Nephron (organoid): ENCODE measurements around the gene UCP1.
A peak's percentile ranks its signal among the peaks of the same experiment; 100 is the strongest.

Source experiments
- H3K27ac Mint-ChIP-seq, 3 experiments: 2 replicates each; pipeline ENCODE4 v1.8.0; 2020; ENCODE audit warnings: mixed read lengths in 3 of 3, mild to moderate bottlenecking in 2 of 3, moderate library complexity in 1 of 3
- H3K27me3 Mint-ChIP-seq: 2 replicates; pipeline ENCODE4 v1.8.0; 2021; ENCODE audit warnings: low read depth, mild to moderate bottlenecking, moderate library complexity, mixed read lengths
- H3K36me3 Mint-ChIP-seq: 2 replicates; pipeline ENCODE4 v1.8.0; 2020; ENCODE audit warnings: low read depth, mixed read lengths
- H3K4me1 Mint-ChIP-seq: 2 replicates; pipeline ENCODE4 v1.8.0; 2020; ENCODE audit warnings: mixed read lengths
- H3K4me3 Mint-ChIP-seq, 3 experiments: 2 replicates each; pipeline ENCODE4 v1.8.0; 2020; ENCODE audit warnings: mild to moderate bottlenecking in 3 of 3, mixed read lengths in 3 of 3, moderate library complexity in 2 of 3
- H3K9me3 Mint-ChIP-seq: 2 replicates; pipeline ENCODE4 v1.8.0; 2020; ENCODE audit warnings: mixed read lengths
- TF ChIP-seq, protein P1 (sequence below), 3 experiments: fragments of 200-600 bp; sonication (generic); IDR thresholded peaks; one replicate each; pipeline ENCODE4 v1.5.0; 2021; ENCODE audit warnings: antibody characterized with exemption in 3 of 3; ENCODE audit not compliant: unreplicated experiment in 3 of 3

UCP1 gene

DNA sequence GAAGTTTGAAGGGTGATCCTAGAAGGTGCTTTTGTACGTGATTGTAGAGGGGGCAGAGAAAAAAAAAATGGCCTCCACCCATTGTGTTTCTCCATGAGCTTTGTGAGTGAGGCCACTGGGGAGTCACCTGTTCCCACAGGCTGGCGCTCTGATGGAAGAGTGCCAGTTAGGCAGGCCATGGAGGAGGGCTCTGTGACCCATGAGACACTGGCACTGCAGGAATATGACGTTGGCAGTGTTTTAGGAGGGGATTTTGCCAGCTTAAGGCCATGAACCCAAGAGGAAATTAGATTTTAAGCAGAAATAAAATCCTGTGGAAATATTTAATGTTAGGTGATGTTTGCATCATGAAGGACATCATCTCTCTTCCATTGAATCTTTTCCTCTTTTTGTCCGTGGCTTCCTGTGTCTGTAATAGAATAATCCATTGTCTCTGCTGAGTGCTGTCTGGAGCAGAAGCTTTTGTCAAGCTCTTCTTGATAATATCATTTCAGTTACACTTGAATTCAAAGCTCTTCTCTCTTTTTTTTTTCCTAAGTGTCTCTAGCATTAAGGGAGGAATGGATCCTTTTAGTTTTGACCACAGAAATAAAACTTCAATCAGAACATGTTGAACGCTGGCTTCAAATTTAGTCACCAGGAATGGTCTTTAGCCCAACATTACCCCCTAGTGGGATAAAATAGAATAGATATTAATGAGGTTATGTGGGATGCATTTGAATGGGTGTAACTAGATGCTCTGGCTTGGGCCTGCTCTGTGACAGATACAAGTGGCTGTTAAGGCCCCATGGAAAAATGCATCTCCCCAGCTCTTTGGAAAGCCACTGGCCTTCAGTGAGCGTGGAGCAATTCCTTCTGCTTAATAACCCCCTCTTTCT lies 41.0 kb upstream of the UCP1 start:
- Mint-ChIP-seq H3K4me3 (no peak overlapping the region), H3K9me3 (no peaks in the 10 kb centered on the region), H3K4me1 (peaks cover 4% of the 10 kb centered on the region), H3K27ac (no peak overlapping the region), H3K27me3 (no peaks in the 10 kb centered on the region), H3K36me3 (no peaks in the 10 kb centered on the region)
- TF ChIP-seq, protein P1, sequence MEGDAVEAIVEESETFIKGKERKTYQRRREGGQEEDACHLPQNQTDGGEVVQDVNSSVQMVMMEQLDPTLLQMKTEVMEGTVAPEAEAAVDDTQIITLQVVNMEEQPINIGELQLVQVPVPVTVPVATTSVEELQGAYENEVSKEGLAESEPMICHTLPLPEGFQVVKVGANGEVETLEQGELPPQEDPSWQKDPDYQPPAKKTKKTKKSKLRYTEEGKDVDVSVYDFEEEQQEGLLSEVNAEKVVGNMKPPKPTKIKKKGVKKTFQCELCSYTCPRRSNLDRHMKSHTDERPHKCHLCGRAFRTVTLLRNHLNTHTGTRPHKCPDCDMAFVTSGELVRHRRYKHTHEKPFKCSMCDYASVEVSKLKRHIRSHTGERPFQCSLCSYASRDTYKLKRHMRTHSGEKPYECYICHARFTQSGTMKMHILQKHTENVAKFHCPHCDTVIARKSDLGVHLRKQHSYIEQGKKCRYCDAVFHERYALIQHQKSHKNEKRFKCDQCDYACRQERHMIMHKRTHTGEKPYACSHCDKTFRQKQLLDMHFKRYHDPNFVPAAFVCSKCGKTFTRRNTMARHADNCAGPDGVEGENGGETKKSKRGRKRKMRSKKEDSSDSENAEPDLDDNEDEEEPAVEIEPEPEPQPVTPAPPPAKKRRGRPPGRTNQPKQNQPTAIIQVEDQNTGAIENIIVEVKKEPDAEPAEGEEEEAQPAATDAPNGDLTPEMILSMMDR (IDR thresholded peaks at IDR 0.05; ENCODE audit: unreplicated experiment in 3 of 3) = peak; percentile 53 to 61 (median 55)

DNA sequence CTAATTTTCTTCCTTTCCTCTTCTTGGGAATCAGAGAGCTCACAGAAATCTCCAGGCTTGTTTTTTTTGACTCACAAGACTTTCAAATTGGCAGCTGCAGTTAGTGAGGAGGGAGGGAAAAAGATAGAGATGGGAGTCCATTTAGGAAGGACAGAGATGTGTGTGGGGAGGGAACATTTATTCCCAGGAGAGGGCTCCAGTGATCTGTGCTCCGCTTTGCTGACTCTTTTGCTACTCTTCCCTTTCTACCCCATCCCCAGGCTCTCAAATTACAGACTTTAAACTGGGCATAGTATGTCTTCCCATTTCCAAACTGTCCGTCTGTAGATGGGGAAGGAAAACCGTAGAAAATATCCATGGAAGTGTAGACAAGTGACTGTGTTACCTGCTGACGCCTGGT lies 39.1 kb upstream of the UCP1 start:
- no peaks in the 10 kb centered on the region for H3K36me3 Mint-ChIP-seq
- H3K4me3 Mint-ChIP-seq = no peak overlapping the region
- H3K9me3 Mint-ChIP-seq = no peaks in the 10 kb centered on the region
- H3K27me3 Mint-ChIP-seq = peaks cover 4% of the 10 kb centered on the region
- H3K27ac Mint-ChIP-seq = no peak overlapping the region
- H3K4me1 Mint-ChIP-seq = peaks cover 4% of the 10 kb centered on the region
- TF ChIP-seq, protein P1 (IDR thresholded peaks at IDR 0.05; ENCODE audit: unreplicated experiment in 3 of 3) = no peak

DNA sequence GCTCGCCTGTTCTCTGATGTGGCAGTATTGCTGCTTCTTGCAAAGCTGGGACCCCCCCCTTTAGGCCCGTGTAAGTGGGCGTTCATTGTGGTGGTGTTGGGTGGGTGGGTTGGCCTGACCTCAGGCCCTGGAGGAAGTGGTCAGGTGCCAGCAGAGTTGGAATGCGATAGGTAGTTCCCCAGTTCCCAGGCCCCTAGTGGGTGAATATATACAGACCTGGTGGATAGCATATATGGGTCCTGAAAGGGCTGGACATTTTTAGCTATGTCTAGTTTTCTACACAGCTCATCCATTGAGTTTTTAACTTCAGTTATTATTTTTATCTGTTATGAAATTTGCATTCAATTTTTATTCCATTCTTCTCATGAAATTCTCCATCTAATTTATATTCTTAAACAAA lies 35.8 kb upstream of the UCP1 start:
- TF ChIP-seq, protein P1 (IDR thresholded peaks at IDR 0.05; ENCODE audit: unreplicated experiment in 3 of 3) = no peak
- no peaks in the 10 kb centered on the region for H3K4me1 Mint-ChIP-seq
- no peaks in the 10 kb centered on the region for H3K9me3 Mint-ChIP-seq
- no peak overlapping the region for H3K4me3 Mint-ChIP-seq
- H3K27me3 Mint-ChIP-seq = peaks cover 7% of the 10 kb centered on the region
- H3K27ac Mint-ChIP-seq = no peak overlapping the region
- H3K36me3 Mint-ChIP-seq = no peaks in the 10 kb centered on the region

DNA sequence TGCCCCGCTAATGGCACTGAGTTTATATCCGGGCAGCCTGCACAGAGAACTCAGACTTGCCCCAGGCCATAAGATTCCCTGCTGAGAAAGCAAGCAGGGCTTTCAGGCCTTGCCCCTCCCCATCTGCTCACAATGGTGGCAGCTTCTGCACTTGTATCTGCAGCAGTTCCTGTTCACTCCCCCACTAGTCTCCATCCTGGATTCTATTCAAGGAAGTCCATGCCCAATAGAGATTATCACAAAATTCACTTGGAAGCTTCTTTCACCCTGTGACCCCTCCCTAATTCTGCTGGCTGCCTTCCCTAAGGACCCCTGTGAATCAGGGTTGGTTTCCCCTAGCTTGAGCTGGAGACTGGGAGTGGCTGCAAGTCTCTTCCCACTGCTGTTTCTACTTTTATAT lies 34.5 kb upstream of the UCP1 start:
- H3K36me3 Mint-ChIP-seq = no peaks in the 10 kb centered on the region

DNA sequence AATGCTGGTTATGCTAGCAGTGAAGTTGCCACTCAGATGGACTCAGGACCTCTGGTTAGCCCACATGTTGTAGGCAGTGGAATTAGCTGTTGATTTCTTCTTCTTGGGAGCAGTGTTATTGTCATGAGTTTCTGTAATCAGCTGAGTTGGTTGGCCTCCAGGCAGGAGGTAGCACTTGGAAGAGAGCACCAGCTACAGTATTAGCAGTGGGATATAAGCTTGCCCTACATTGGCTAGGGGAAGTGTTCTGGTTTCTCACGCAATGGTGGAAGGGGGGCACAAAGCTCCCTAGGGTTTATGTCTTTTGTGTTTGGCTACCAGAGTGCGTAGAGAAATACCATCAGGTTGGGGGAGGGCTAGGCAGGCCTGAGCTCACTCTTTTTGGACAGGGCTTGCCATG lies 34.0 kb upstream of the UCP1 start:
- Mint-ChIP-seq H3K27me3 (peaks cover 7% of the 10 kb centered on the region), H3K27ac (no peak overlapping the region), H3K4me1 (no peaks in the 10 kb centered on the region), H3K9me3 (no peaks in the 10 kb centered on the region), H3K4me3 (no peak overlapping the region), H3K36me3 (no peaks in the 10 kb centered on the region)
- TF ChIP-seq, protein P1 (IDR thresholded peaks at IDR 0.05; ENCODE audit: unreplicated experiment in 3 of 3) = no peak

More for the DNA sequence above, 34.5 kb upstream of the UCP1 start:
- Mint-ChIP-seq H3K4me3 (no peak overlapping the region), H3K27me3 (peaks cover 7% of the 10 kb centered on the region), H3K9me3 (no peaks in the 10 kb centered on the region), H3K27ac (no peak overlapping the region), H3K4me1 (no peaks in the 10 kb centered on the region)
- TF ChIP-seq, protein P1 (IDR thresholded peaks at IDR 0.05; ENCODE audit: unreplicated experiment in 3 of 3) = no peak

DNA sequence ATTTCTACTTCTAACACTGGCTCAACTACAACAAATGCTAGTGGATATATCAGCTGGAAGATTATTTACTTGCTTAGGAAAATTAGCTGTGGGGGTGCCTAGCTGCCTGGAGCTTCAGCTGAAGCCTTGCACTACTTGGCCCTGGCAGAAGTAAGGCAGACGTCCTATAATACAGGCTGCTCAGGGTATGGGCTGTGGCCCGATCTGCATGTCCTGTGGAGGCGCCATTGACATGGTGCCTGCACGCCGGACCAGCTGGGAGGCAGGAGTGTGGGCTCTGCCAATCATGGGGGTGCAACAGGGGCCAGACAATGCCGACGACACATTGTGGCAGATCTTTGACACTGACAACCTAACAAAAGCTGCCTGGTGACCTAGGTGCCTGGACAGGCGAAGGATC lies 31.6 kb upstream of the UCP1 start:
- H3K4me1 Mint-ChIP-seq = no peaks in the 10 kb centered on the region
- no peak overlapping the region for H3K4me3 Mint-ChIP-seq
- H3K27me3 Mint-ChIP-seq = peaks cover 7% of the 10 kb centered on the region
- H3K9me3 Mint-ChIP-seq = no peaks in the 10 kb centered on the region
- H3K36me3 Mint-ChIP-seq = no peaks in the 10 kb centered on the region
- TF ChIP-seq, protein P1 (IDR thresholded peaks at IDR 0.05; ENCODE audit: unreplicated experiment in 3 of 3) = no peak
- H3K27ac Mint-ChIP-seq = no peak overlapping the region
